Measurements from ENCODE around the gene FAM169A.

DNA sequence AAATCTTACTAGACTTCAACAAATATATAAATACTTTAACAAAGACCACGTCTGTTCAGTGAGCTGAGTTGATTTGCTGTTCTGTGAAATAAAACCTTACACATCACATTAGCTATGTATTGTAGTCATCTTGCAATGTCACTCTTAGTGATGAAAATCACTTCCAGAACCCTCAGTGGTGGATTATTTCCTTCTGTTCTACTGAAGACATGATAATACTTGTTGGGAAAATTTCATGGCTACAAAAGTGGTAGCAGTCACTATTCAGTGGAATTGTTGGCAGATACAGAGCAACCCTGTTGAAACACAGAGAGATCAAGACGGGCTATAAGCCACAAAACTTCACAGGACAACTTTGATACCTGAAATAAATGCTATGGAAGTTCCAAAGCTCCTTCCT, 26.7 kb upstream of the FAM169A start:
- TF ChIP-seq CTCF (IDR thresholded peaks at IDR 0.05; ENCODE audit: low read depth, low read length, poor library complexity, severe bottlenecking) (no peak), EZH2phosphoT487 (IDR thresholded peaks at IDR 0.05; ENCODE audit: borderline replicate concordance, low read length) (no peak)

All from DOHH2 (cell line).